Measurements from ENCODE around the gene TBXA2R. TPM values are rescaled to one million over a fixed set of nuclear protein-coding genes. Genes with fewer than 3 reads are reported as not detected.

The TBXA2R gene
- total RNA-seq, 2 experiments from 2014 or later, result 0.47 to 0.75 TPM

DNA sequence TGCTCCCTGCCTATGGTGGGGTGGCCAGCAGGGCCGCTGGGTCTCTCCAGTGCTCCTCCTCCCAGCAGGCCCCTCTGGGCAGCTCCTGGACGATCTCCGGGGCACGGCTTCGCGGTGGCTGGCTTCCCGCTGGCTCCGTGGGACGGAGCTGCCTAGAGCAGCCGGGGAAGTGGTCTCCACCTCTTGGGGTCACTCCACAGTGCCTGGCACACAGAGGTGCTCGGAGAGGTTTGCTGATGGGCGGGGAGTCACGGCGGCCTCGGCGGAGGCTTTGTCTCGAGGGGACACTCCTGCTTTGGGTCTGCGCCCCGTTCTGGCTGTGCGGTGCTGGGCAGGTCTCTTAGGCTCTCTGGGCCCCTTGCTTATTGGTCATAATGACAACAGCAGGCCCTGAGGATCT lies 29.8 kb upstream of the TBXA2R start:
- Mint-ChIP-seq H3K9me3 (no peaks in the 10 kb centered on the region), H3K4me1 (ENCODE audit: low read depth) (no peaks in the 10 kb centered on the region), H3K27me3 (no peaks in the 10 kb centered on the region), H3K4me3 (no peak overlapping the region), H3K36me3 (ENCODE audit: low read depth) (peaks cover 20% of the 10 kb centered on the region), H3K27ac (no peak overlapping the region)
- no peaks in the 10 kb centered on the region for H3K9me3 ChIP-seq (ENCODE audit: control insufficient read depth in 1 of 2, insufficient read depth in 1 of 2, low read length in 2 of 2)
- ChIA-PET POLR2A (no interaction called here), CTCF (no interaction called here)
- no peak for ATAC-seq (ENCODE audit: poor library complexity)
- no peaks in the 10 kb centered on the region for H3K27me3 ChIP-seq (ENCODE audit: control insufficient read depth in 1 of 2, insufficient read depth in 2 of 2, low read length in 2 of 2)
- intact Hi-C loops (cut with DNase I, micrococcal nuclease), result no loop called here
- no peak for DNase-seq
- no peak overlapping the region for H3K4me3 ChIP-seq (ENCODE audit: low read length)
- peaks cover 14% of the 10 kb centered on the region for H3K36me3 ChIP-seq (ENCODE audit: insufficient read depth, low read length)
- no peak overlapping the region for H3K27ac ChIP-seq (ENCODE audit: low read depth in 1 of 2, low read length in 2 of 2)
- no peaks in the 10 kb centered on the region for H3K4me1 ChIP-seq (ENCODE audit: insufficient read depth, low read length)
- TF ChIP-seq CTCF (IDR thresholded peaks at IDR 0.05), result no peak

DNA sequence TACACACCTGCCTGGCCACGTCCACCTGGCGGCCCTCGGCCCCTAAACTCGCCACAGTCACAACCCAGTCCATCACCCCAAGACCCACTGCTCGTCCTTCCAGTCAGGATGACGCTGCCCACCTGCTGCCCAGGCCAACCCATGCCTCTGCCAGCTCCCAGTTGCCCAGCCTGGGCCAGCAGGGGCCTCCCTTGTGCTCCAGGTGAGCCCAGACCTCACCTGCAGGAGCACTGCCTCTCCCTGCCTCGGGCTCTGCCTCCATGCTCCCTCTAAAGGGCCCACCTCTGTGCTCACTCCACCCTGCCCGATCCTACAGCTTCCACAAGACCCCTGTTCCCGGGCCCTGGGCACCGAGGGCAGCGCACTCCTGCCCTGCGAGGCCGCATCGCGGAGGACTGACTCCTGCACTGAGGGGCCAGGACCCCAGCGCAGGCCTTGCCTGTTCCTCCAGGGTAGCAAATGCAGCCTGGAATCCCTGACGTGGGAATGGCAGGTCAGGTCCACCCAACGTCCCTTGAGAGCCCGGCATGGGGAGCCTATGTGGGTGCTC lies 27.9 kb upstream of the TBXA2R start:
- Histone ChIP-seq H3K4me1 (ENCODE audit: insufficient read depth, low read length) (no peaks in the 10 kb centered on the region), H3K36me3 (ENCODE audit: insufficient read depth, low read length) (peaks cover 13% of the 10 kb centered on the region), H3K9me3 (ENCODE audit: control insufficient read depth in 1 of 2, insufficient read depth in 1 of 2, low read length in 2 of 2) (no peaks in the 10 kb centered on the region), H3K27ac (ENCODE audit: low read depth in 1 of 2, low read length in 2 of 2) (no peak overlapping the region), H3K27me3 (ENCODE audit: control insufficient read depth in 1 of 2, insufficient read depth in 2 of 2, low read length in 2 of 2) (no peaks in the 10 kb centered on the region), H3K4me3 (ENCODE audit: low read length) (no peak overlapping the region)
- Mint-ChIP-seq H3K27ac (no peak overlapping the region), H3K27me3 (no peaks in the 10 kb centered on the region), H3K9me3 (no peaks in the 10 kb centered on the region), H3K4me1 (ENCODE audit: low read depth) (no peaks in the 10 kb centered on the region), H3K4me3 (no peak overlapping the region), H3K36me3 (ENCODE audit: low read depth) (peaks cover 13% of the 10 kb centered on the region)
- TF ChIP-seq CTCF (IDR thresholded peaks at IDR 0.05), result no peak
- CTCF ChIA-PET, result no interaction called here
- DNase-seq, result no peak
- ATAC-seq (ENCODE audit: poor library complexity), result no peak
- intact Hi-C loops (cut with DNase I, micrococcal nuclease), result no loop called here
- POLR2A ChIA-PET, result no interaction called here

- H3K4me3 Mint-ChIP-seq, result no peak overlapping the region
- ATAC-seq (ENCODE audit: poor library complexity) (no peak), DNase-seq (no peak)
- intact Hi-C loops (cut with DNase I, micrococcal nuclease), result no loop called here
- H3K4me3 ChIP-seq (ENCODE audit: low read length), result no peak overlapping the region
- POLR2A ChIA-PET, result no interaction called here
- peaks cover 11% of the 10 kb centered on the region for H3K36me3 ChIP-seq (ENCODE audit: insufficient read depth, low read length)
- no peaks in the 10 kb centered on the region for H3K27me3 Mint-ChIP-seq
- H3K27ac ChIP-seq (ENCODE audit: low read depth in 1 of 2, low read length in 2 of 2), result no peak overlapping the region
- H3K27ac Mint-ChIP-seq, result no peak overlapping the region
- H3K9me3 ChIP-seq (ENCODE audit: control insufficient read depth in 1 of 2, insufficient read depth in 1 of 2, low read length in 2 of 2), result no peaks in the 10 kb centered on the region
- no peaks in the 10 kb centered on the region for H3K4me1 Mint-ChIP-seq (ENCODE audit: low read depth)
- no peaks in the 10 kb centered on the region for H3K9me3 Mint-ChIP-seq
- no peak for TF ChIP-seq CTCF (IDR thresholded peaks at IDR 0.05)
- CTCF ChIA-PET, result no interaction called here
- H3K27me3 ChIP-seq (ENCODE audit: control insufficient read depth in 1 of 2, insufficient read depth in 2 of 2, low read length in 2 of 2), result no peaks in the 10 kb centered on the region
- peaks cover 7% of the 10 kb centered on the region for H3K36me3 Mint-ChIP-seq (ENCODE audit: low read depth)
- H3K4me1 ChIP-seq (ENCODE audit: insufficient read depth, low read length), result no peaks in the 10 kb centered on the region
Observed at GRCh38 chr19:3633559-3633988, 26.9 kb upstream of the TBXA2R start.

Data from CD4-positive, alpha-beta T cell (primary cell).